Hematopoietic multipotent progenitor cell (in vitro differentiated cells): ENCODE results near the gene GABBR1. TPM values are rescaled to one million over a fixed set of nuclear protein-coding genes. Genes with fewer than 3 reads are reported as not detected.

ENCODE experiments used
- DNase-seq, 3 donors: peaks; one replicate each; pipeline ENCODE4 v3.0.0-alpha.2; 2011 to 2015; ENCODE audit warnings: low read depth in 2 of 3, low spot score in 2 of 3
- total RNA-seq: library from RNA; depleted of rRNA; stranded (reverse); fragments of >200 nt; gene quantifications from one replicate; pipeline ENCODE4 v1.2.3, GENCODE V29; 2012

Gene GABBR1
- total RNA-seq, 1 donor: 19.1 TPM

DNA sequence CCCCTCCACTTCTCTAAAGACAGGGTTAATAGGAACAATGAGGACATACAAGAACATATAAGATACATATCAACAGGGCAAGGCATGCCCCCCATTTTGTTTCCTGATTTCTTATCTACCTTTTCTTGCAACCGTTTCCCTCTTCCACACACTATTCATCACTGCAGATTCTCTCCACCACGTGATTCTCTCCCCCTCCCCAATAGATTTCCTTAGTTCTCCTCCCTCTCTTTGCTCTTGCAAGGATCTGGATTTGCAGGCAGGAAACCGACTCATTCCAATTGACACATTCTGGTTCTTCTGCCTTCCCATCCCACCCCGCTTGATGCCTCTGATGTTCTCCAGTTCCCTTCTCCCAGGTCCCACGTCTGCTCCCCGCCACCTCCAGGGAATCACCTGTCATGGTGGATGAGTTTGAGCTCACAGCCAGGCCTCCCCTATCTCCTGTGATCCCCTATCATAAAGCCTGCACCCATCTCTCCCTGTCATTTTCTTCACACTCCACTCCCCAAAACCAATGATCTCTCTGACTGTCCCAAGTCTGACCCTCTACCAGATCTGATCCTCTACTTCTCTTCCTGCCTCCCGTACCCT lies 7.5 kb downstream of the GABBR1 start:
- no peak for DNase-seq

GRCh38 chr6:29624520-29624961 lies 8.4 kb downstream of the GABBR1 start:
- no peak for DNase-seq

- DNase-seq: no peak
Observed at GRCh38 chr6:29620630-29621029, 12.4 kb downstream of the GABBR1 start.

DNA sequence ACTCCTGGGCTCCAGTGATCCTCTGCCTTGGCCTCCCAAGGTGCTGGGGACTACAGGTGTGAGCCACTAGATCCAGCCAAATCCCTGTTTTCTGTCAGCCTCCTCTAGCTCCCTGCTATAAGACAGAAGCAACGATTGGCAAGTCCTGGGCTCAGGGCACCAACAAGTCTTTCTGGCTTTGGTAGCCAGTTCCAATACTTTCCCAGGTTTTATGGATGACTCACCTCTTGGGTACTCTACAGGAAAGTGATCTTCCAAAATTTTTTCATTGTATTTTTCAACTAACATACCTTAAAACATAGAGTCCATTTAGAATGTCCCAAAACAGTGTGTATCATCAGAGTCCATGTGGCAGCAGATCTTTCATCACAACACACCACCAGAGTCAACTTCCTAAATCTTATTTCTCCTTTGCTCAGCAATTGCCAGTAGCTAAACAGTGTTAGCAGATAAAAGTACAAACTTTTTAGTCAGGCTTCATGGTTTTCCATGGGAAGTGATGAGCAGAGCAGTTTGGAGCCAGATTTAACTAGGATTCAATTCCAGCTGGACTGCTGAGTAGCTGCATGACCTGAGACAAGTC lies 13.3 kb downstream of the GABBR1 start:
- DNase-seq: no peak

DNA sequence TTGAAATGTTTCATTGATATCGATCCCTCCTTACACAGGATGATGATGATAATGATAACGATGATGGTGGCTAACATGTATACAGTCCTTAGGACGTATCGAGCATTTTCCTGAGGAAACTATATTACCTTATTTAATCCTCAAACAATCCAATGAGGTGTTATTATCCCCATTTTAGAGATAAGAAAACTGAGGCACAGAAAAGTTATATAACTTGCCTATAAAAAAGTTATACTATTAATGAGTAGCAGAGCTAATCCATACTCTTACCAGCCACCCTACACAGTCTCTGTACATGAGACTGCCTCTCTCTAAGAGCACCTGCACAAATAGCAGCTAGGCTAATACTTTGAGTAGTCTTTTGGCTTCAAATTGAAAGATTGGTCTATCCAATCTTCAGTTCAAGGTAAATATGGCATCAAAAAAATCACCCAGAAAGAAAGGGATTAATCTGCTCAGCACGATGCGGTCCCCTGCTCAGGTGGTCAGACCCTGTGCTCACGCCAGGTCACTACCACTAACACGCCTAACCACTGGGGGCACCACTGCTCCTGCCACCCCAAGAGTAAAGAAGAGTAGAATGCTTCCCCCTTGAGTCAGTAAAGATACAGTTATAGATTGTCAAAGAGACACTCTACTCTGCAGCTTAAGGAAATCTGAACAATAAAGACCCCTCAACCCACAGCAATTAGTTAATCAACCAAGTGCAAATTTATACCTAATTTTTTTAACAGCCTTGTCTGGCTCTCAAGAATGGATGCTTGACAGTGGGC lies 15.0 kb downstream of the GABBR1 start:
- no peak for DNase-seq

- DNase-seq: no peak
Observed at GRCh38 chr6:29611426-29611825, 21.6 kb downstream of the GABBR1 start.

DNA sequence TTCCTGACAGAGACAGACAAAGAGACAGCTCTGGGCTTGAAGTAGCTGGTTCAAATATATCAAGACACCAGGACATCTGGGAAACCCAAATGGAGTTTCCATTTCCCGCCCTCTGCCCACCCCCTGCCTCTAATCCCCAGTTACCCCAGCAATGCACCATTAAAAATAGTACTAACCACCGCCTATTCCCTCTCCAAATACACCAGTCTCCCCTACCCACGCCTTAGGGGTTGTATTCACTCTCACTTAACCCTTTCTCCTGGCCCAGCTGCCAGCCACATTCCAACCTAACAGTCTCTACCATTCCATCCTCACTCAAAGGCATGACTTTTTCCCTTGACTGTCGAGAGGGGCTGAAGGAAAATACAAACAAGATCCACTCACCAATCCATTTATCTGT lies 22.4 kb downstream of the GABBR1 start:
- DNase-seq: no peak

- no peak for DNase-seq
Observed at GRCh38 chr6:29608131-29608530, 24.9 kb downstream of the GABBR1 start.

DNA sequence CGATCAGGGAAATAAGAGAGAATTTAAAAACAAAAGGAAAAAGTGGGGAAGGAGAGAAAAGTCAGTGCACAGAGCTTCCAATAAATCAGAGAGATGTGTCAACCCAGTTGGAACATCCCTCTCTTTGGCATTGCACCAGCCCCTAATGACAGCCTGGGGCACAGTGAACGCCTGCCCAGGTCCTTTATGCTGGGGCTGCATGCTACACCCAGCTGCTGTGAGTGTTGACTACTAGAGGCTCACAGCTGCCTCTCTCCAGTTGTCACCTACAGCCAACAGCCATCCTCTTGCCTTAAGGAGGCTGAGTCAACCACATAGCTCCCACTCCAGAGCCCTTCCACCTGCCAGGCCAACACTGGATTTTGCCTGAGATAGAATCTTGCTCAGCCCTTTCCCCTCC lies 29.1 kb downstream of the GABBR1 start:
- DNase-seq: no peak

DNA sequence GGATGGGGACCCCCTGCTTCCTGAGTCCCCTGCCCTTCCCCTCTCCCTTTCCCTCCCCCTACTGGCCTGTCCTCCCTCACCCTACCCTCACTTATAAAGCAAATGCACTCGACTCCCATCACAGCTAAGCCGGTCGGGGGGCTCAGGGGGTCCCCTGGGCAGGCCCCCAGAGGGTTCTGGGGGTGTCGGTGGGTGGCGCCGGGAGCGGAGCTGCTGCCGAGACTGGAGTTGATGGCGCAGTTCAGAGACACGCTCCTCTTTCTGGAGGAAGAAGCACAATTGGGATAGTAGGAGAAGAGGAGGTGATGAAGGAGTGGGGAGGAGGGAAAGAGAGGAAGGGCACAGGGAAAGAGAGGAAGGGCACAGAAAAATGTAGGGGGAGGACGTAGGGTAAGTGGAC lies 29.5 kb downstream of the GABBR1 start:
- no peak for DNase-seq

DNA sequence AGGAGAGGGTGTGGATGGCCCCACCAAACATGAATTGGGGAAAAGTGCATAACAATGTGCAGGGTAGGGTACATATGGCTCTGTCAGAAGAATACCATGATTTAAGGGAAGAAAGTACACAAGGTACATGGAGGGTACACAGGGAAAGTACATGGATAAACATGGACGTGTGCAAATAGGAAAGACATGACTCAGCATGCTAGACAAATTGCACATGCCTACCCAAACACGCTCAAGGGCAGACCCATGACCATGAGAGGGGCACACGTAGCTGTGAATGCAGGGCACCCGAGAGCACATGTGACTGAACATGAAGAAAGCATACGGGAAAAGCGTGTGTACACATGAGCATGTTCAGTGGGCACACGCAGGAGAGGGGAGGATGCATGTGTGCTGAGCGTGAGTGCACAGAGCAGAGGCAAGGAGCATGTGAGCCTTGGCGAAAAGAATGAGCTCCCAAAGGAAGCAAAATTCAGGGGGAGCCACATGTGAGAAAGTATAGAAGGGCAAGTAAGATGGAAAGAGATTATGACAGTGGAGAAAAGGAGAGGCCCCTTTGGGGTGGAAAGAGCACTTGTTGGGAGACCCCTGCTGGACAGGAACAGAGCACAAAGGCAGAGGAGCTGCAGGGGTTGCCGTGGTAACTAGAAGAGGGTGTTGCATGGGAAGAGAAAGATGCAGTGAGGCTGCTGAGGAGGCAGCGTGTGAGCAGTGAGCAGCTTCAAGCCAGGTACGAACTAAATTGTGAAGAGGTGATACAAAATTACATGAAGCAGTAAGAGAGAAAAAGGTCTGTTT lies 30.2 kb downstream of the GABBR1 start:
- peak in 2 of 3 donors; percentile 37 to 59 for DNase-seq

DNA sequence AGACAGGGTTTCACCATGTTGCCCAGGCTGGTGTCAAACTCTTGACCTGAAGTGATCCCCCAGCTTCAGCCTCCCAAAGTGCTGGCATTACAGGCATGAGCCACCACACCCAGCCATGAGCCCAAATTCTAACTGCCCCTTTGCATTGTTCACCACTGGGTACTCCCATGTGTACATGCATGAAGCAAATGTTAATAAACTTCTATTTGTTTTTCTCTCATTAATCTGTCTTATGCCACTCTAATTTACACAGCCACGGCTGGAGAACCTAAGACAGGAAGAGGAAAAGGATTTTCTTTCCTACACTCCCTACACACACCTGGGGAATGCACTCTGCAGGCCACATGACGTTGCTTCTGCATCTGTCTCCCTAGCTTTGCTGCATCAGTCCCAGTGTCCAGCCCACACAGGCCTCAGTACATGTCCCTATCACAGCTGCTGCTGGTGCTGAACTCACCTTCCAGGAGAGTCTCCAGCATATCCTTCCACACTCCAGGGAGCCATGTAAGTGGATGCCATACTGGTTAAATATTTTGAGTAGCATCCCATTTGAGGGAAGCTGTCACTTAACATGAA lies 34.7 kb downstream of the GABBR1 start:
- DNase-seq: no peak

GRCh38 chr6:29597184-29597583 lies 35.8 kb downstream of the GABBR1 start:
- DNase-seq: no peak

DNA sequence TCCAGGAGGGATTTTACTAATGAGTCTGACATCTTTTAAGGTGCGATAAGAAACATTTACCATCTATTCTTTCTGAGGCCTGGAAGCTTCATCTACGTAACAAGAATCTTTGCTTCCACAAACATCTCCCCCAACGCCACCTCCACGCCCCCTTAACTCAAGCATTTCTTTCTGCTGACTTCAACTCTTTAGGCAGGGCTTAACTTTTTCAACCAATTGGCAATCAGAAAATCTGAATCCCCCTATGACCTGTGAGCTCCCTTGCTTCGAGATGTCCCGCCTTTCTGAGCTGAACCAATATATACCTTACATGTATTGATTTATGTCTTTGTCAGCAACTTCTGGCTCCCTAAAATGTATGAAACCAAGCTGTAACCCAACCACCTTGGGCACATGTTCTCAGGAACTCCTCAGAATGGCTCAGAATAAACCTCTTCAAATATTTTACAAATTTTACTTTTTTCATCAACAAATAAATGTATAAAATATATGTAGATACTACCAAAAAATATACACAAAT lies 36.5 kb downstream of the GABBR1 start:
- DNase-seq: no peak

GRCh38 chr6:29593199-29593855 lies 39.7 kb downstream of the GABBR1 start:
- no peak for DNase-seq

- no peak for DNase-seq
Observed at GRCh38 chr6:29591677-29592076, 41.3 kb downstream of the GABBR1 start.

GRCh38 chr6:29590218-29590808 lies 42.7 kb downstream of the GABBR1 start:
- DNase-seq: no peak

- peak; percentile 21 to 74 (median 37) for DNase-seq
Observed at GRCh38 chr6:29589423-29590048, 43.4 kb downstream of the GABBR1 start.

GRCh38 chr6:29584821-29585220 lies 48.2 kb downstream of the GABBR1 start, which contains the start of gene OR2H2:
OR2H2 (plus strand) TSS chr6:29585121; CDS start chr6:29587945, 2,824 bp downstream.
- no peak for DNase-seq
